Stimulated activated CD8-positive, alpha-beta memory T cell treated with anti-CD3 and anti-CD28 coated beads, Interleukin-7, amount 100 ng/mL, for 1 hour (primary cell): ENCODE results near the gene DCN.

Source experiments
- DNase-seq, 2 donors: peaks; one replicate each; pipeline ENCODE4 v3.0.0-alpha.2; 2020; ENCODE audit warnings: low read depth in 2 of 2

DCN gene

GRCh38 chr12:91139286-91139685 is 43.3 kb downstream of the DCN start:
- DNase-seq: no peak

DNA sequence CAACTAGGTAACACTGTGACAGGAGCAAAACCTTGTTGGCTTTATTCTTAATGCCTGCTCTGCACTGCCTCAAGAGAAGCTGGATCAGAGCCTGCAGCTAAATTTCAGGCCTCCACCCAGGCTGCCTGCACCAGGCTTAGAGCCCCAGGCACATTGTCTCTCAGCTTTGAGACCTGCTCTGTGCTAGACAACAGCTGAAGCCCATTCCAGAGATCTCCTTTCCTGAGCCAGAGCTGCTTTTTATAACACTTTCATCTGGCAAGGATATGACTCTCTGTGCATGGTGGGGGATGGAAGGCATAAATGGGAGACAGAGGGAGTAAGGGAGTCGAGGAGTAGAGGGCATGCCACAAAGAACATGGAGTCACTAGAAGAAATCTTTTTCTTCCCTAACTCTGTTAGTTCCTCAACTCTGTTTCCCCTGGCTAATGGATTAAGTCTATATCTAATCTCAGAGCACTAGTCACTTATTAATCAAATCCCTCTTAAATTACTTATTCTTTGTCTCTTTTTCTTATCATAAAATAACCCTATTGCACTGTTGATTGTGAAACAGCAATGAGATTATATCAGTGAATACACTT is 44.2 kb downstream of the DCN start:
- DNase-seq: no peak

DNA sequence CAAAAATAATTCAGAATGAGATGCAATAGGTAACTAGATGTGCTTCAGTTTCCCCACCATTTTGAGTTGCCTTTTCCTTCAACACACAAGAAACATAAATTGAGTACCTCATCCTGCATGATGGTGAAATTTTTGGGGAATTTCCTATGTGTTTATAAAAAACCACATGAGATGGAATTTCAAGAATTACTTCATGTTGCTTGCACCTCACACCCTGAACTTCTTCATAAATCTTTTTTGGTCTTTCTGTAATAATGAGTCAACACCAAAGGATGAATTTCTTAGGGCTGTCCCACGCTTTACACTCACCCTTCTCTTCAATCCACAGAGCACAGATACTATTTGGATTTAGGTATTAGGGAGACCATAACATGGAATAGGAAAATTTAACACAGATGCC is 48.7 kb downstream of the DCN start:
- no peak for DNase-seq

- DNase-seq: no peak
Measured at GRCh38 chr12:91129662-91130362, 52.8 kb downstream of the DCN start.

DNA sequence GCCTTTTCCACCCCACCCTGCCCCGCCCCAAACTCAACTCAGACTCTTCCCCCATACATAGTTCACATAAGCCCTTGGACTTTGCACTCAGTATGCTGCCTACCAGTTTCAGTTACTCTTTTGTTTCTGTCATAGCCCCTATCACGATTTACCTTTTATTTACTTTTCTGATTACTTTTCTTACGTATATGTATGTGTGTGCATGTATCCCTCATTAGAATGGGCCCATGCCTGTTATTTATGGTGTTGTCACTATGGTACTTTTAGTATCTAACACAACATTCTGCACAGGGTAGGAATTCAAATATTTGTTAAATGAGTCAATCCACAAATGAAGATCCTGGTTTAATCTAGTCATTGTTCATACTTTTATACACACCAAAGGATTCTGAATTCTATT is 54.9 kb downstream of the DCN start:
- DNase-seq: no peak

DNA sequence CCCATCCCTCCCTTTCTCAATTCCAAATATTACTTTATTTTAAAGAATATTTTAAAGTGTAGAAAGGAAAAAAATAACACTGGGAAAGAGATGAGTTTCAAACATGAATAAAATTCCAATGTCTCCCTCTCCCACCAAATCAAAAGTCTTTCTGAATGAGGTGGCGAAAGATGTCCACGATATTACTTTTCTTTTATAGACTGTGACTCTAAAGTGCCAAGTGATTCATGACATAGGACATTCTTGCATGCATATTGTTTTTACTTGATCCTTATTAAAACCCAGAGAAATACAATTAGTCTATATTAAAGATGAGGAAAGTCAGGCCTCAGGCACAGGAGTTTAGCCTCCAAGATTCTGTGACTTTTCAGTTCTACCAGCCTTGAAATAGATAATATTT is 55.3 kb downstream of the DCN start:
- no peak for DNase-seq

- no peak for DNase-seq
Measured at GRCh38 chr12:91126516-91126915, 56.1 kb downstream of the DCN start.

GRCh38 chr12:91123236-91123916 is 59.2 kb downstream of the DCN start:
- no peak for DNase-seq

DNA sequence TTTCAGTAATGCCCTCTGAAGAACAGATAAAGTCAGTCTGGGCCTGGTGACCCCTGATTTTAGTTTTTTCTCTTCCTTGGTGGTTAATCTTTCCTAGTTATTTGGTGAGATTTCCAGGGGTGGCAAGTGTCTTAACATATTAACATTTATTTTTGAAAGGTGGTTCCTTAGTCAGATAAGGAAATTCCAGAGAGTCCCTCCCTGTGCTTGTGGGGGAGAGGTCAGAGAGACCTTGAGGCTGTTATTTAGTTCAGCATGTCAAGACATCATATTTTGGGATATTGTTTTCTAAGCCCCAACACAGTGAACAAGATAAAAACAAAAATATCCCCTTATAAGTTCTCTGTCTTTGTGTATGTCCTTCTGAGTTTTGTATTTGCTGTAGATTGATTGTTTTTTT is 61.8 kb downstream of the DCN start:
- no peak for DNase-seq

DNA sequence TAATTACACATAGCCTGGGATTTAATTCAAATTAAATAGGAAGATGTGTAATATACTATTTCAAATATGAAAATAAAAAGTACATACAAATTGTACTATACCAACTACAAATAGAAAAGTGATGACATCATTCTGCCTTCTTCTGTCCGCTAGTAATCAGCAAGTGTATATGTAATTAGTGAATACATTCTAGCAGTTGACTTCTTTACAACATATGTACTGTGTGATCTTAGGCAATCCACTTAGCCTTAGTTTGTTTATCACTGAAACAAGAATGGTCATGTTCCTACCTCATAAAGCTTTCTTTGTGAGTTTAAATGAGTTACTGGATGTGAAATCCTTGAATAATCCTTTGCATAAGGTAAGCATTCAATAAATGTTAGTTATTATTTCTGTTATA is 63.5 kb downstream of the DCN start:
- no peak for DNase-seq

- DNase-seq: no peak
Measured at GRCh38 chr12:91113621-91114020, 69.0 kb downstream of the DCN start.

GRCh38 chr12:91111366-91112325 is 71.0 kb downstream of the DCN start, which contains the start of gene LUM:
TSS of gene LUM (minus strand) at chr12:91111494. CDS start at chr12:91108979, 2,515 bp downstream.
- DNase-seq: no peak

DNA sequence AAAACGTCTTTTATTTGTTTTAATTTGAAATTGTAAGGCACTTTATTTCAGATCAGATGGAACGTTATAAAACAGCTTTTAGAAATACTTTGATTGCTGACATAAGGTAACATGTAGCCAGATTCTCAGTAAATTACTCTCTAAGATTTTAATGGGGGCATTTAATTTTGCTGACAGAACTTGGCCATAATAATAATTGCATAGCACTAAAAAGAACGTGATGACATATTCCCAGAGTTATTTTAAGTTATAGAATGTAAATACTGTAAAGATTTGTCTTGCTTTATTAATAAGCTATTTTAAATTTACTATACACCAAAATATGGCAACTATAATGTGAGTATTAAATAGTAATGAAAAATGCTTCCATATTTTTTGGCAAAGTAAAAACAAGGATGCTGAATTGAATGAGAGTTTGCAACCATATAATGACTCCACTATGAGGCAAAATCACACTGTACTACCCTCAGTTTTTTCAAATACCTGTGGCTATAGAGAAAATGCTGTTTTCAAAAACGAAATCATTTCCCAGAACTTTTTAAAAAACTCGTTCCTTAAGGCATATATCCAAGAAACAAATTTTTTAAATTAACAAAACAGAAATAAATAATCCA is 72.2 kb downstream of the DCN start:
- no peak for DNase-seq

GRCh38 chr12:91109581-91110310 is 72.9 kb downstream of the DCN start:
- DNase-seq: no peak

GRCh38 chr12:91109148-91109564 is 73.5 kb downstream of the DCN start:
- DNase-seq: no peak

GRCh38 chr12:91108196-91108755 is 74.3 kb downstream of the DCN start:
- DNase-seq: no peak

DNA sequence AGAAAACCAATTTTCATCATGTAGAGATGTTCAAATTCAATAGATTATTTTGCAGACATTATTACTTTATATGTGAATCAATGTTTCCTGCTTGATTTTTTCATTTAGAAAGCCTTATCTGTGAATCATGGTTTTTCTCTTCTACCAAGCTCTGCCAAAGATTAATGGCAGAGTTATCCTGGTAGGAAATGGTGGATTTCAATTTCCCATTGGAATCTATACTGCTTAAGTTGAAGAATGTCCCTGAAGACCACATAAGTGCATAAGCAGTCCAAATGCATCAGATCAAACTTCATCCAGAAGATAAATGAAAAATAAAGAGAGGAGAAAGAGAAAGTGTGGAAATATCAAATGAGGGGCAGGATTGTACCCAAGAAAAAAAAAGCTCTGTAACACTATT is 76.3 kb downstream of the DCN start:
- no peak for DNase-seq

DNA sequence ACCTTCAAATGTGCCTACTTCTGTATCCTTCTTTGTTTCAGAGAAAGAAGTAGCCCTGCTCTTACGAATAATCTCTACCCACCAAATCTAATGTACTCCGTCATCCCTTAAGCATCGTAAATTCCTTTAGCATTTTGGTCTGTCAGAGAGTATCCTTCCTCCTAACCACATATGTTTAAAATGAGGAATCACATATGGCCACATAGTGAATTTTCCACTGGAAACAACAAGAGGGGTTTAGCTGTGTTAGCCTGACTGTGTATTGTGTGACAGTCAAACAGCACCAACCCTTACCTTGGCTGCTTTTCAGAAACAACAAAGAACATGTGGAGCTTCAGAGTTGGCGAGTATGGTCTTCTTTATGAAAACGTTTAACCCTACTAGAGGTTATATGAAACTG is 76.8 kb downstream of the DCN start:
- no peak for DNase-seq

GRCh38 chr12:91104812-91105466 is 77.7 kb downstream of the DCN start:
- DNase-seq: no peak

GRCh38 chr12:91103624-91104023 is 79.0 kb downstream of the DCN start:
- DNase-seq: no peak
